HG03175 (cell line): ENCODE data around the gene PNPLA7.
"Not testable (repeated sequence)": the region's sequence is repeated elsewhere in the genome, so short reads cannot be mapped to it uniquely, and the experiment has no call there.

Experiments
- ATAC-seq: cut with Tn5 transposase; IDR thresholded peaks from one replicate; pipeline ENCODE4 v1.9.1; 2021; ENCODE audit warnings: mild to moderate bottlenecking, moderate library complexity; ENCODE audit not compliant: unreplicated experiment

PNPLA7 gene

DNA sequence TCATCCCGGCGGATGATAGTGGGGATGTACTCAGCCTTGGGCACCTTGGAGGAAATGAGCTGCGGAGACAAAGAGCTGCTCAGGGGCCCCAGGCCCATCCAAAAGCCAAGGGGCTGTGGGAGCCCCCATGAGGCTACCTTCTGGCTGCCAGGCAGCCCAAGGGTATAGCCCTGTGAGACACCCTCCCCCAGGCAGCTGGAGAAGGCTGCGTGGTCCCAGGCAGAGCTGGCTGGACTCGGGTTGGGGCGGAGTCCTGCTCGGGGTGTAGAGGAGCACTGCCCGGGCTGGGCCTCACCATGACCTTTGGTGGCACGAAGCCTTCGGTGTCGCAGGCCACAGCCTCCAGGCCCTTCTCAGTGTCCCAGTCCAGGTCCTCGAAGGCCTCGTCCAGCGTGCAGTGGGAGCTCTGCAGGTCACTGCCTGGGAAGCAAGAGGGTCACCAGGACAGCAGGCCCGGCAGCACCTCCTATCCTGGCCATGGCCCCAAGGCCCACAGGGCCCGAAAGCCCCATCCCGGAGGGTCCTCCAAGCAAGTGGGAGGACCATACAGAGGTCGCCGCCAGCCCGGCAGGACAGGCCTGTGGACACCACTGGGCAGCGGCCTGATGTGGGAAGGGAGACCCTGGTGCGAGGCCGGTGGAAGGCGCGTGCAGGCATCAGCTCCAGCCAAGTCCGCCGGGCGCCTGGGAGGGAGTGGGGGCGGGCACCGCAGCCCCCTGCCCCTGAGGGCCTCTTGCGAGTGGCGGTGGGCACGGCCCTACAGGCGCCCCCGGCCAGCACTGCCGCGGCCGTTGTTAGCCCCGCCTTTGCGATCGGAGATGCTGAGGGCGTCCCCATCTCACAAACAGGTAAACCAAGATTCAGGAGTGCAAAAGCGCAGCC, 97.2 kb downstream of the PNPLA7 start:
- no peak for ATAC-seq

DNA sequence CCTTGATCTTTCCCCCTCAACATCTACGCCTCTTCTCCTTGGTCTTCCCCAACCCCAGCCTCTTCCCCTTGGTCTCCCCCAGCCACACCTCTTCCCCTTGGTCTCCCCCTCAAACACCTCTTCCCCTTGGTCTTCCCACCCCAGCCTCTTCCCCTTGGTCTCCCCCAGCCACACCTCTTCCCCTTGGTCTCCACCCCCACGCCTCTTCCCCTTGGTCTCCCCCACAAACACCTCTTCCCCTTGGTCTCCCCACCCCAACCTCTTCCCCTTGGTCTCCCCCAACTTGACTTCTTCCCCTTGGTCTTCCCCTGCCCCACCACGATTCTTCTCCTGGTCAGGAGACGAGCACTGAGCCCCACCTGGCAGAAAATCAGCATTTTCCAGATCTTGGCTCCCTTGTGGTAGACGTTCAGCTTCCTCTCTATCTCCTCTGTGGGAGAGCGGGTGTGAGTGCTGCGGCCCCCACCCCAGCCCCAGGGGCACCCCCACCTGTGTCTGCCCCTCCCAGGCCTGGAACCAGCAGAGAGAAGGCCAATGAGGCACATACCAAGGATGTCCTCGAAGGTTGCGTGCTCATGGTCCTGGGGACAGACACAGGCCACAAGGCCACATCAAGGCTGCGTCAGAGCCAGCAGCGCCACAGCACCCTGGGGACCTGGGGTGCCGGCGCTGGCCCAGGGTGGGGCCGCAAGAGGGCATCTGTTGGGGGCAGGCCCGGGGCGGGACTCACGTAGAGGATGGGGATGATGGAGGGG, 98.0 kb downstream of the PNPLA7 start:
- no peak for ATAC-seq

DNA sequence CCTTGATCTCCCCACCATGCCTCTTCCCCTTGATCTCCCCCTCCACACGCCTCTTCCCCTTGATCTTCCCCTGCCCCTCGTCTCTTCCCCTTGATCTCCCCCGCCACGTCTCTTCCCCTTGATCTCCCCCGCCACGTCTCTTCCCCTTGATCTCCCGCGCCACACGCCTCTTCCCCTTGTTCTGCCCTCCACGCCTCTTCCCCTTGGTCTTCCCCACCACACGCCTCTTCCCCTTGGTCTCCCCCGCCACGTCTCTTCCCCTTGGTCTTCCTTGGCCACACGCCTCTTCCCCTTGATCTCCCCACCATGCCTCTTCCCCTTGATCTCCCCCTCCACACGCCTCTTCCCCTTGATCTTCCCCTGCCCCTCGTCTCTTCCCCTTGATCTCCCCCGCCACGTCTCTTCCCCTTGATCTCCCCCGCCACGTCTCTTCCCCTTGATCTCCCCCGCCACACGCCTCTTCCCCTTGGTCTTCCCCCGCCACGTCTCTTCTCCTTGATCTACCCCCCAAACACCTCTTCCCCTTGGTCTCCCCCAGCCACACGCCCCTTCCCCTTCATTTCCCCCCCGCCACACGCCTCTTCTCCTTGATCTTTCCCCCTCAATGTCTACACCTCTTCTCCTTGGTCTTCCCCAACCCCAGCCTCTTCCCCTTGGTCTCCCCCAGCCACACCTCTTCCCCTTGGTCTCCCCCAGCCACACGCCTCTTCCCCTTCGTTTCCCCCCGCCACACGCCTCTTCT, 98.8 kb downstream of the PNPLA7 start:
- not testable (repeated sequence) for ATAC-seq

DNA sequence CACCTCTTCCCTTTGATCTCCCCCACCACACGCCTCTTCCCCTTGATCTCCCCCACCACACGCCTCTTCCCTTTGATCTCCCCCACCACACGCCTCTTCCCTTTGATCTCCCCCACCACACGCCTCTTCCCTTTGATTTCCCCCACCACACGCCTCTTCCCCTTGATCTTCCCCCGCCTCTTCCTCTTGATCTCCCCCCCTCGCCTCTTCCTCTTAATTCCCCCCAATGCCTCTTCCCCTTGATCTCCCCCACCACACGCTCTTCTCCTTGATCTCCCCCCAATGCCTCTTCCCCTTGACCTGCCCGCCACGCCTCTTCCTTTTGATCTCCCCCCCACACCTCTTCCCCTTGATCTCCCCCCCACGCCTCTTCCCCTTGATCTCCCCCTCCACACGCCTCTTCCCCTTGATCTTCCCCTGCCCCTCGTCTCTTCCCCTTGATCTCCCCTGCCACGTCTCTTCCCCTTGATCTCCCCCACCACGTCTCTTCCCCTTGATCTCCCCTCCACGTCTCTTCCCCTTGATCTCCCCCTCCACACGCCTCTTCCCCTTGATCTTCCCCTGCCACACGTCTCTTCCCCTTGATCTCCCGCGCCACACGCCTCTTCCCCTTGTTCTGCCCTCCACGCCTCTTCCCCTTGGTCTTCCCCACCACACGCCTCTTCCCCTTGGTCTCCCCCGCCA, 99.5 kb downstream of the PNPLA7 start:
- not testable (repeated sequence) for ATAC-seq

DNA sequence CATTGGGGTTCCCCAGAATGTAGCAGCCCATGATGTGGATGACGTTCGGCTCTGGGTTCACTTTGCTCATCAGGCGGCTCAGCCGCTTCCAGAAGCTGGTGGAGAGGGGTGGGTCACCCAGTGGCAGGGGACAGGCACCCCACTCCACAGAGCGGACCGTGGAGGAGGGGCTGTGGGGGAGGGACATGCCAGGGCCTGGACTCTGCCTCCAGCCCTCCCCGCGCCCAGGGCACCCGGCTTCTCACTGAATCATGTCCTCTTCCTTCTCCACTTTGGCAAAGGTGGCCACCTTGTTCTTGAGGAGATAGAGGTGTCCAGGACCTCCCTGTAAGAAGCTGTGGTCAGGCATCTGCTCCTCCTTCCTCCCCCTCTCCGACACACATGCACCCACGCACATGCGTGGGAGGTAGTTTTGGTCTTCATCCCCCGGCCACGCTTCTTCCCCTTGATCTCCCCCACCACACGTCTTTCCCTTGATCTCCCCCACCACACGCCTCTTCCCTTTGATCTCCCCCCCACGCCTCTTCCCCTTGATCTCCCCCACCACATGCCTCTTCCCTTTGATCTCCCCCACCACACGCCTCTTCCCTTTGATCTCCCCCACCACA, 100.2 kb downstream of the PNPLA7 start:
- ATAC-seq: no peak

DNA sequence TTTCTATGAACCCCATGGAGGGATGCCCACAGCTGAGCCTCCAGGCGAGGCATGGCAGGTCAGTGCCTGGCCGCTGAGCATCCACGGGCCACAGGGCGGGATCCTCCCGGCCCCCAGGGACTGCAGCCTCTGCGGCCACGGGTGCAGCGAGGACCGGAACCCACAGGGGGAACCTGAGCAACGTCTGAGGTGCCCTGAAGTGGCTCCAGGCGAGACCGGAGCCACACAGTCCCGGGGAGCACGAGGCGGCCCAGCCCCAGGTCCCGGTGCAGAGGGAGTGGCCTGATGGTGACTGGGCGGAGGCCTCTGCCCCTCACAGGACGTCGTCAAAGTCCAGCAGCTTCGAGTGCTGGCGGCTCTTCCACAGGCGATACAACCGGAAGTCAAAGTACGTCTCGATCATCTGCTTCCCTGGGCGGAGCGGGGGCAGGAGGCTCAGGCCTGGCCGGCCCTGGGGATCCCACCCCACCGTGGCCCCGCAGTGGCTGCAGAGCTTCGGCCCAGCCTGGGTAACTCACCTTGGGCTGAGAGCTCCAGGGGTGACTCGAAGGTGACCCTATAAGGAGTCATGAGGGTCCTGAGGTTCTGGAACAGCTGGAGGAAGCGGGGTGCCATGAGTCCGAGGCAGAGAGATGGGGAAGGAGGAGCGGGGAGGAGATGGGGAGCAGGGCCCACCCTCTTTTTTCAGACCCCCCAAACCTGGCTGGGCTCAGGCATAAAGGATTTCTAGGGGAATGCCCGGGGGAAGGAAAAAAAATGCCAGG, 100.9 kb downstream of the PNPLA7 start:
- no peak for ATAC-seq

DNA sequence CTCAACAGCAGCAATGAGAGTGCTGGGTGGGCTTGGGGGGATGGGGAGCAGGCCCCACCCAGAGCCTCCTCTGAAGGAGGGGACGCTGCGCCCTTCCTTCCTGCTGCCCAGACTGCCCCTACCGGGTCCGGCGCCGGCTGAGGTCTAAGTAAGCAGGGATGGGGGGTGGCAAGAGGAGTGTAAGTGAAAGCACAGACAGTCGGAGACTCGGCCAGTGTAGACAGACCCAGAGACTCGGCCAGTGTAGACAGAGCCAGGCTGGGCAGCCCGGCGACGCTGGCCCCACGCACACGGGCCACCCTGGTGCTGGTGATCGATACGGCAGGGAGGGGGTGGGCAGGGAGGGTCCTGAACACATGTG, 101.6 kb downstream of the PNPLA7 start:
- no peak for ATAC-seq

DNA sequence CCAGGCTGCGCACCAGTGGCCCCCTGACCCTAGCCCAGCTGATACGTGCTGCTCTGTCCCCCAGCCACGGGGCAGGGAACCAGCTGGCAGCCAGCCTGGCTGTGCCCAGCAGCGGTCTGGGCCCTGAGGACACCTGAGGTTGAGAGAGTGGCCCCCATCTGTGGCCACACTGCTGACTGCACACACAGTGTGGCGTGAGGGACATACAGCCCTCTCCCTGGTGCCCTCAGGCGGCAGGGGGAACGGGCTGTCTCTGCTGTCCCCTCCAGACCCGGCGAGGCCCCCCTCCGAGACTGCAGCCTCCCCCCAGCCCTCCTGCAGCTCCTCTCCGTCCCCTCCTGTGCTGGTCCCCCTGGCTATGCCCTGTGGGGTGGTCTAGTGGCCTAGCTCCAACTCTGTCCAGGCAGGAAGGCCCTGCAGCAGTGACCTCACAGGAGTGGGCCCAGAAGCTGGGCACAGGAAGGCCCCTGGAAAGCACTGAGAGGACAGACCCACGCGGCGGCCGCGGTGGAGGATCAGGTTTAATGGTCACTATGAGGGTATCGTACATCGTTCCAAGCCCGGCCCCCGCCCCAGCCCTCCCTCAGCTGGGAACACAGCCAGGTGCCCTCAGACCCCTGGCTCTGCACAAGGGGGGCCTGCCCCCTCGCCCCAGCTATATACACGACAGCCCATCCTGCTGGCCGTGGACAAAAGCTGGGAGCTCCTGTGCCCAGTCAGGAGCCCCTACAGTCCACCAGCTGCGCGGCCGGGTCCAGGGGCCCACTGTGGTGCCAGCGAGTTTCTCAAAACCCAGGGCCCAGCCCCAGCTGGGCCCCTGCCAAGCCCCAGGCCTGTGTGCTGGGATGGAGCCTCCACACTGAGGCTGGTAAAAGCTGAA, 102.2 kb downstream of the PNPLA7 start:
- no peak for ATAC-seq

DNA sequence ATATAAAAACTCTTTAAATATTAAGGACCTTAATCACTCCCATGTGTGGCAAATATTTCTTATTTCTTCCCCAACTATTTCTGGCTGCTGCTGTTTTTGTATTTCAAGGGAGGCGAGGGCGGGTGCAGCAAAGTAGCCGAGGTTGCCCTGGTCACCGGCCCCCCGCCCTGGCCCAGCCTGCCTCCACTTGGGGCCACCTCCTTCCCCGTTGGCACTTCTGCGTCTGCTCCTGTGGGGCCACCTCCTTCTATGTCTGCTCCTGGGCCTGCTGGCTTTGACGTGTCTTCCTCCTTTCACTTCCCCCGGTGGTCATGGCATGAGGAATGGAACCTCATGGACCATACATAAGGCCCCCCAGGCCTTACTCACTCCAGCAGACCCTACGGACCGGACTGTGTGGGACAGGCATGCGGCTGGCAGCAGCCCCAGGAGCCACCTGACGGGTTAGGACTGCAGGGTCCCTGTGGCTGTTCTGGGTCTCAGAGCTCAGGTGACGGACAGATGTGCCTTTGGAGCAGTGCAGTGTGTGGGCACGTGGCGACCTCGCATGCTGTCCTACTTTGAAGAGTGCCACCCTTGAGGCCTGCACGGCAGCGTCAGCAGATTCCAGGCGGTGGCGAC, 103.2 kb downstream of the PNPLA7 start:
- no peak for ATAC-seq

DNA sequence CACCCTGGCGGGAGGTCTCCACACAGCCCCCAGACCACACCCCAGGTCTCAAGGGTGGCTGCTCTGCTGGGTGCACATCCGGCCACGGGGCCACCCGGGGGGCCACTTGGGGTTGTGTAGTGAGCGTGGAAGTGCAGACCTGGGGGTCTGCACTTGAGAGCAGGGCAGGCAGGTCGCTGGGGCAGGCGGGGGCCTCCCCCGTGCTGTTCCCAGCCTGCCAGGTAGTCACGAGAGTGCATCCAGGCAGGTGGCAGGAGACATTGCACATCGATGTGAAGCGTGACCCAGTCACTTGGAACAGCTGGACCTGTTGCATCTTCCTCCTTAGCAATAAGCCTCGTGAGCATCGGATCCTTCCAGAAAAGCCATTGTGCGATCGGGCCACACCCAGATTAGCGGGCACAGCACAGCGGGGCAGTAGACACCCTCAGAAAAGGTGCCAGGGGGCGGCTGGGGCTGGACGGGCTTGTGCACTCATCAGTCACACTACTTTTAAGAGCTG, 104.2 kb downstream of the PNPLA7 start:
- no peak for ATAC-seq

DNA sequence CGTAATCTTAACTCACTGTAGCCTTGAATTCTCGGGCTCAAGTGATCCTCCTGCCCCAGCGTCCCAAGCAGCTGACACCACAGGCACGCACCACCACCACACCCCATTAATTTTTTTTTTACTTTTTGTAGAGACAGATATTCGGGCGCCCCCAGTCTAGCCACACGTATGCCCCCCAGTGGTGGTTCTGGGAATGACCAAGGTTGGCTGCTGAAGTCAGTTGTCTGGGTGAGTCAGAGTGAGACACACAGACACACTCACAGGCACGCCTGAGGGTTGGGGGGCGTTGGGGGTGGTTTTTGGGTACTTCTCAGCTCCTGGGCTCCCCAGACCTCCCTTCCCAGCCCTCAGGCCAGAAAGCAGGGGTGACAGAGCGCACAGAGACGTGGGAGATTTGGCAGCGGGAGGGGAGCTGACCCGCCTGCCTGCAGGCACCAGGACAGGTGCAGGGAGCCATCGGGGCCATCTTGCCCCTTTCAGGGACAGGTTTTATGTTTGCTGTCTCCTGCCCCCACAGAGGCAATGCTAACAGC, 104.9 kb downstream of the PNPLA7 start:
- ATAC-seq: no peak

DNA sequence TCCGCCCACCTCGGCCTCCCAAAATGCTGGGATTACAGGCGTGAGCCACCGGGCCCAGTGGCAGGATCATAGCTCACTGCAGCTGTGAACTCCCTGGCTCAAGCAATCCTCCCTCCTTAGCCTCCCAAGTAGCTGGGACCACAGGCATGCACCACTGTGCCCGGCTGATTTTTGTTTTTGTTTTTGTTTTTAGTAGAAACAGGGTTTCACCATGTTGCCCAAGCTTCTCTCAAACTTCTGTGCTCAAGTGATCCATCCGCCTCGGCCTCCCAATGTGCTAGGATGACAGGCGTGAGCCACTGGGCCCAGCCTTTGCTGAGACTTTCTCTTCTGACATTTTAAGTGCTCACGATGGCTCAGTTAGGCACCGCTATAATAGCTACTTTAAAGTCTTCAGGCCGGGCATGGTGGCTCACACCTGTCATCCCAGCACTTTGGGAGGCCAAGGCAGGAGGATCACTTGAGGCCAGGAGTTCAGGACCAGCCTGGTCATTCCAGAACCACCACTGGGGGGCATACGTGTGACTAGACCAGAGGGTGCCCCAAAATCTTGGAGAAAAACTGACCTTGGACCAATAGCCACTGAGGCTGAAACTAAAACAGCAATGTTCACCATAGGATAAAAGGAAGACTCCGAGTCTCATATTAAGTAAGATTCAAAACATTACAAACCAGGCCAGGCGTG, 106.0 kb downstream of the PNPLA7 start:
- no peak for ATAC-seq

DNA sequence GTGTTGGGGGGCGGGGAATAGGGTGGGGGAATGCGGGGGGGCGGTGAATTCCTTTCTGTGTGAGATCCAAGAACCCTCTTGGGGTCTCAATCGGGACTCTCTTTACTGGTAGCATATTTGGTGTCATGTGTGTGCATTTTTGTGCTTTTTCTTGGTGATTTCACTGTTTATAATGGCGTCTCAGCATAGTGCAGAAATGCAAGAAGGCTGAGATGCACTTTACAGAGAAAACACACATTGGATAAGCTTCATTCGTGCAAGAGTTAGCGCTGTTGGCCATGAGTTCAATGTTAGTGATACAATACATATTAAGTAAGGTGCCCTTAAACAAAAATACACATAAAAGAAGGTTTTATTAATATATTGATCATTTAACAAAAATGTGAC, 108.3 kb downstream of the PNPLA7 start:
- no peak for ATAC-seq

DNA sequence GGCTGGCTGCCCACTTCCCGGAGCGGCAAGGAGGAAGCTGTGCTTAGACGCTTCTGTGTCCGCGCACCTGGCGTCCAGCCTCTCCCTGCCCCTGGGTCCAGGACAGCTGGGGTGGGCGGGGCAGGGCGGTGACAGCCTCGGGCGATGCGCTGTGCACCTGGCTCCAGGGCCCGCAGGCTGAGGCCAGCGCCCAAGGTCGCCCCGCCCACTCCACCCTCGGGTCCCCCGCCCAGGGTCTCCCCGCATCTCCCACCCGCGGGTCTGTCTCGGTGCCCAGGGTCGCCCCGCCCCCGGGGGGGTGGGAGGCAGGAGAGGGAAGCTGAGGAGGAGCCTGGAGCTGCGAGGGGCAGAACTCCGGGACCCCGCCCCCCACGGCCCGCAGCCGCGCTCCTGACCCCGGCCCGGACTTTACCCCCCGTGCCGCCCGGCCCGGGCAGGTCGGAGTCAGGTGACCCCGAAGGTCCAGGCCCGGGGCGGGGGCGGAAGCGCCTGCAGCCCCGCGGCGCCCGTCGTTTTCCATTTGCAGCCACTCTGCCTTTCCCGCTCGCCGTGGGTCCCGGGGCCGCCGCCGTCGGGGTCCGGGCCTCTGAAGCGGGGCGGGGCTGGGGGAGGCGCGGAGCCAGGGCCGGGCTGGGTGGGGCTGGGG, 108.8 kb downstream of the PNPLA7 start, which contains the start of gene ENTPD8:
TSS of gene ENTPD8 (minus strand) at position 69 of the 646 bp plus-strand sequence. CDS start 3,072 bp downstream, outside the sequence.
- ATAC-seq: no peak

DNA sequence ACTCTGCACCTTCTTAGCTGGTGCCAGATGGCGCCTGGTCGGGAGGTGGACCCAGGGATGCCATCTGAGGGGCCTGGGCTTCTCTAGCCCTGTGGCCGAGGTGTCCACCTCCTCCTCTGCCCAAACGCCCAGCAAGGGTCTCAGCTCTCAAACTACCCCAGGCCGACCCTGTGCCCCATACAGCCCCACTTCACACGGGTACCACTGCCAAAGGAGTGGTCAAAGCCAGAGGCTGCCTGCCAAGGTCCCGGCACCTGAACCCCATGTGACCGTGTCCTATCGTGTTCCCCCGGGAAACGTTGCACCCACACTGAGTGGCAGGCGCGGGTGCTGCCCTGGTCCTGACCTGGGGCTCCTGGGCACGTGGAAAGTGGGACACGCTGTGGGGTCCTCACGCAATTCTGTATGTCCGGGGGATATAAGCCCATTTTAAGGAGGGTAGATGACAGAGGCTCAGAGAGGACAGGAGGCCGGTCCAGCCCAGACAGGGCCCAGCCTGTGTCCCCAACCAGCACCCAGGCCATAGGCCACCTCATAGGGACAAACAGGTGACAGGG, 111.0 kb downstream of the PNPLA7 start:
- no peak for ATAC-seq

DNA sequence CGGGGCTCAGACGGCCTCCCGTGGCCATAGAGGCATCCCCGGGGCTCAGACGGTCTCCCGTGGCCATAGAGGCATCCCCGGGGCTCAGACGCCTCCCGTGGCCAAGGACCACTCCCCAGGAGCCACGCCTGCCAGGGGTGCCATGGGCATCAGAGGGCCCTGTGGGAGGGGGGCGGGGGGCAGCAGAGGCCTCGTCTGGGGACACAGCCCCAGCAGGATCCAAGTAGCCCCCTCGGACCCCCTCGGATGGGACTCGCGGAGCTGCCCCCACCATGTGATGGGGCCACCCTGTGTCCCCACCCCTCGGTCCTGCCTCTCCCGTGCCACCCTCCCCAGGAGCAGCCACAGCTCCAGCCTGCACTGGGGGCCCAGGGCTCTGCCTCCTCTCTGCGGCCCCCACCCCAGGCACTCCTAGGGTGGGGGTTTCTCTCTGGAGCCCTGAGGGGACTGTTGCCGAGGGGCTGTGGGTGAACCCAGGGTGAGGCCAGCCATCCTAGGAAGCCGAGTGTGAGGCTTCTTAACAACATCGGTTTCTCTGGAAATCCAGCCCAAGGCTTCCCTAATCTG, 111.5 kb downstream of the PNPLA7 start:
- ATAC-seq: no peak
